ENCODE results near the gene OSER1. TPM values are rescaled to one million over a fixed set of nuclear protein-coding genes. Genes with fewer than 3 reads are reported as not detected.

Gene OSER1
- total RNA-seq, 1 experiment from 2014 or later = 79.7 TPM

DNA sequence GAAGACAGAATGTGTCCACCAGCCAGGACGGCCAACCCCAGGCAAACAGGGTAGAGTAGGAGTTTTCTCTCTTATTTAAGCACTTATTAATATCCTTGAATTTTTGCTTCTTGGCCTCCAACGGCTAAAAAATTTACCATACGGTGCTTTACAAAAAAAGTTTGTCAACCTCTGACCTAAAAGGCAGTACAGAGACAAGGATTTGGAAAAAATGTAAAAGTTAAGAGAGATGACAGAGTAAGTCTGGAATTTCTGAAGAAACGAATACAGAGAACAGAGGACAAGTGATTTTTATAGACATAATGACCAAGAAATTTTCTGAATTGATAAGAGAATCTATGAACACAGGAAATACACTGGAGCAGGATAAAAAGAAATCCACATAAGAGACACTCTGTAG lies 10.2 kb downstream of the OSER1 start:
- H3K4me1 Mint-ChIP-seq (ENCODE audit: low read depth, unreplicated experiment) = peaks cover 16% of the 10 kb centered on the region
- Histone ChIP-seq H3K4me3 (ENCODE audit: low read depth, low read length) (no peak overlapping the region), H3K9me3 (no peaks in the 10 kb centered on the region), H3K27me3 (replicated peaks; ENCODE audit: control insufficient read depth, insufficient read depth, low read length) (no peaks in the 10 kb centered on the region), H3K4me1 (peaks cover 9% of the 10 kb centered on the region), H3K36me3 (ENCODE audit: control insufficient read depth, insufficient read depth, low read length) (peaks cover 13% of the 10 kb centered on the region)
- intact Hi-C loops (cut with micrococcal nuclease; ENCODE audit: unreplicated experiment) = no loop called here
- BruUV-seq (replicated peaks) = no TSS peak
- peaks cover 98% of the 10 kb centered on the region for H3K36me3 Mint-ChIP-seq (ENCODE audit: insufficient read depth, unreplicated experiment)
- H3K27me3 Mint-ChIP-seq (ENCODE audit: insufficient read depth, unreplicated experiment) = no peaks in the 10 kb centered on the region
- CTCF ChIA-PET = interaction anchor here (0.9 kb wide), 1 partner anchor 10 kb away, joined by 3 read pairs; no protein-coding TSS in a partner anchor
- POLR2A ChIA-PET = no interaction called here
- no peak for DNase-seq
- H3K27ac Mint-ChIP-seq (ENCODE audit: unreplicated experiment) = no peak overlapping the region
- H3K9me3 Mint-ChIP-seq (ENCODE audit: unreplicated experiment) = no peaks in the 10 kb centered on the region
- H3K4me3 Mint-ChIP-seq (ENCODE audit: unreplicated experiment) = no peak overlapping the region
- TF ChIP-seq, protein P1, sequence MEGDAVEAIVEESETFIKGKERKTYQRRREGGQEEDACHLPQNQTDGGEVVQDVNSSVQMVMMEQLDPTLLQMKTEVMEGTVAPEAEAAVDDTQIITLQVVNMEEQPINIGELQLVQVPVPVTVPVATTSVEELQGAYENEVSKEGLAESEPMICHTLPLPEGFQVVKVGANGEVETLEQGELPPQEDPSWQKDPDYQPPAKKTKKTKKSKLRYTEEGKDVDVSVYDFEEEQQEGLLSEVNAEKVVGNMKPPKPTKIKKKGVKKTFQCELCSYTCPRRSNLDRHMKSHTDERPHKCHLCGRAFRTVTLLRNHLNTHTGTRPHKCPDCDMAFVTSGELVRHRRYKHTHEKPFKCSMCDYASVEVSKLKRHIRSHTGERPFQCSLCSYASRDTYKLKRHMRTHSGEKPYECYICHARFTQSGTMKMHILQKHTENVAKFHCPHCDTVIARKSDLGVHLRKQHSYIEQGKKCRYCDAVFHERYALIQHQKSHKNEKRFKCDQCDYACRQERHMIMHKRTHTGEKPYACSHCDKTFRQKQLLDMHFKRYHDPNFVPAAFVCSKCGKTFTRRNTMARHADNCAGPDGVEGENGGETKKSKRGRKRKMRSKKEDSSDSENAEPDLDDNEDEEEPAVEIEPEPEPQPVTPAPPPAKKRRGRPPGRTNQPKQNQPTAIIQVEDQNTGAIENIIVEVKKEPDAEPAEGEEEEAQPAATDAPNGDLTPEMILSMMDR (IDR thresholded peaks at IDR 0.05; ENCODE audit: insufficient read depth in 1 of 2, low read depth in 1 of 2, low read length in 1 of 2, severe bottlenecking in 1 of 2, unreplicated experiment in 1 of 2) = no peak

DNA sequence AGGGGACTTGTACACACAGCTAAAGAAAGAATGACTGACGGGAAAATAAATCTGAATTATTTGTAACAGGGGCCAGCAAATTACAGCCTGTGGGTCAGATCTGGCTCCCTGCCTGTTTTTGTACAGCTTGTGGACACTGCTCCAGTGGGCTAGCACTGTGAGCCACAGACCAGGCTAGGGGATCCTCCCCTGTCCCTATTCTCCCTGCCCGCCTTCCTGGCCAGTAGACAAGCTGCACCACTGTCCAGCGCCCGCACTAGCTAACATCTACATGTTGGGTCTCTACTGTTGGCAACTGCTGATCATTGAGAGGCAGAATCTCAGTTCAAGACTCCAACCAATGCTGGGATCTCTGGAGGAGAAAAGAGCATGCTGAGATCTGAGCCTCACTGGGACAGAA lies 10.7 kb downstream of the OSER1 start:
- intact Hi-C loops (cut with micrococcal nuclease; ENCODE audit: unreplicated experiment) = no loop called here
- Histone ChIP-seq H3K4me1 (peaks cover 9% of the 10 kb centered on the region), H3K4me3 (ENCODE audit: low read depth, low read length) (no peak overlapping the region), H3K9me3 (no peaks in the 10 kb centered on the region), H3K27me3 (replicated peaks; ENCODE audit: control insufficient read depth, insufficient read depth, low read length) (no peaks in the 10 kb centered on the region), H3K36me3 (ENCODE audit: control insufficient read depth, insufficient read depth, low read length) (peaks cover 11% of the 10 kb centered on the region)
- no peak overlapping the region for H3K27ac Mint-ChIP-seq (ENCODE audit: unreplicated experiment)
- DNase-seq = peak in 1 of 2 experiments; percentile 38
- H3K9me3 Mint-ChIP-seq (ENCODE audit: unreplicated experiment) = no peaks in the 10 kb centered on the region
- H3K36me3 Mint-ChIP-seq (ENCODE audit: insufficient read depth, unreplicated experiment) = peaks cover 98% of the 10 kb centered on the region
- TF ChIP-seq, protein P1 (IDR thresholded peaks at IDR 0.05; ENCODE audit: insufficient read depth in 1 of 2, low read depth in 1 of 2, low read length in 1 of 2, severe bottlenecking in 1 of 2, unreplicated experiment in 1 of 2) = no peak
- no peak overlapping the region for H3K4me3 Mint-ChIP-seq (ENCODE audit: unreplicated experiment)
- POLR2A ChIA-PET = no interaction called here
- CTCF ChIA-PET = interaction anchor here (0.9 kb wide), 1 partner anchor 10 kb away, joined by 3 read pairs; no protein-coding TSS in a partner anchor
- H3K4me1 Mint-ChIP-seq (ENCODE audit: low read depth, unreplicated experiment) = peaks cover 16% of the 10 kb centered on the region
- no TSS peak for BruUV-seq (replicated peaks)
- no peaks in the 10 kb centered on the region for H3K27me3 Mint-ChIP-seq (ENCODE audit: insufficient read depth, unreplicated experiment)

DNA sequence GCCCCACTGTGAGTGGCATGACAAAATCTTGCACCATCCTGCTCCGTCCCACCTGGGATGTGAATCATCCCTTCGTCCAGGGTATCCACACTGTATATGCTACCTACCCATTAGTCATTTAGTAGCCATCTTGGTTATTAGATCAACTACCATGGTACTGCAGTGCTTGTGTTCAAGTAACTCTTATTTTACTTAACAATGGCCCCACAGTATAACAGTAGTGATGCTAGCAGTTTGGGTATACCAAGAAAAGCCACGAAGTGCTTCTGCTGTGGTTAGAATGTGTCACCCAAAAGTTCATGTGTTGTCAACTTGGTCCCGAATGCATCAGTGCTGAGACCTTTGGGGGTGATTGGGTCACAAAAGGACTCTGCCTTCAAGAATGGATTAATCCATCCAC lies 11.7 kb downstream of the OSER1 start:
- H3K36me3 Mint-ChIP-seq (ENCODE audit: insufficient read depth, unreplicated experiment) = peaks cover 95% of the 10 kb centered on the region
- H3K4me3 ChIP-seq (ENCODE audit: low read depth, low read length) = no peak overlapping the region
- CTCF ChIA-PET = no interaction called here

More for the DNA sequence above, 11.7 kb downstream of the OSER1 start:
- intact Hi-C loops (cut with micrococcal nuclease; ENCODE audit: unreplicated experiment) = no loop called here
- no peak overlapping the region for H3K4me3 Mint-ChIP-seq (ENCODE audit: unreplicated experiment)
- no peaks in the 10 kb centered on the region for H3K27me3 Mint-ChIP-seq (ENCODE audit: insufficient read depth, unreplicated experiment)
- no TSS peak for BruUV-seq (replicated peaks)
- DNase-seq = peak in 1 of 2 experiments; percentile 13
- peaks cover 10% of the 10 kb centered on the region for H3K36me3 ChIP-seq (ENCODE audit: control insufficient read depth, insufficient read depth, low read length)
- H3K9me3 ChIP-seq = no peaks in the 10 kb centered on the region
- peaks cover 2% of the 10 kb centered on the region for H3K4me1 ChIP-seq
- POLR2A ChIA-PET = no interaction called here
- no peaks in the 10 kb centered on the region for H3K27me3 ChIP-seq (replicated peaks; ENCODE audit: control insufficient read depth, insufficient read depth, low read length)
- H3K9me3 Mint-ChIP-seq (ENCODE audit: unreplicated experiment) = no peaks in the 10 kb centered on the region
- no peak overlapping the region for H3K27ac Mint-ChIP-seq (ENCODE audit: unreplicated experiment)
- TF ChIP-seq, protein P1 (IDR thresholded peaks at IDR 0.05; ENCODE audit: insufficient read depth in 1 of 2, low read depth in 1 of 2, low read length in 1 of 2, severe bottlenecking in 1 of 2, unreplicated experiment in 1 of 2) = no peak
- peaks cover 6% of the 10 kb centered on the region for H3K4me1 Mint-ChIP-seq (ENCODE audit: low read depth, unreplicated experiment)

All from Caco-2 (cell line).